HepG2 (cell line): ENCODE results near the gene RAB20.

Experiments
- CC2D1A ChIP-seq: sonication (generic); formaldehyde crosslinking; IDR thresholded peaks from 2 replicates; pipeline ENCODE4 v1.8.1; 2023; ENCODE audit warnings: mild to moderate bottlenecking, missing genetic modification reagents
- TF ChIP-seq, protein P1 (sequence below): sonication (generic); formaldehyde crosslinking; IDR thresholded peaks from 2 replicates; pipeline ENCODE4 v1.5.0; 2020; ENCODE audit warnings: mild to moderate bottlenecking, missing genetic modification reagents, moderate library complexity
- TF ChIP-seq, protein P2 (sequence below): sonication (generic); formaldehyde crosslinking; IDR thresholded peaks from 2 replicates; pipeline ENCODE4 v1.4.0; 2020; ENCODE audit warnings: missing genetic modification reagents, mild to moderate bottlenecking, borderline replicate concordance
- TF ChIP-seq, protein P3 (sequence below): IDR thresholded peaks from 2 replicates; pipeline ENCODE4 v1.6.1; 2012; ENCODE audit warnings: inconsistent platforms

- TF ChIP-seq, protein P1, sequence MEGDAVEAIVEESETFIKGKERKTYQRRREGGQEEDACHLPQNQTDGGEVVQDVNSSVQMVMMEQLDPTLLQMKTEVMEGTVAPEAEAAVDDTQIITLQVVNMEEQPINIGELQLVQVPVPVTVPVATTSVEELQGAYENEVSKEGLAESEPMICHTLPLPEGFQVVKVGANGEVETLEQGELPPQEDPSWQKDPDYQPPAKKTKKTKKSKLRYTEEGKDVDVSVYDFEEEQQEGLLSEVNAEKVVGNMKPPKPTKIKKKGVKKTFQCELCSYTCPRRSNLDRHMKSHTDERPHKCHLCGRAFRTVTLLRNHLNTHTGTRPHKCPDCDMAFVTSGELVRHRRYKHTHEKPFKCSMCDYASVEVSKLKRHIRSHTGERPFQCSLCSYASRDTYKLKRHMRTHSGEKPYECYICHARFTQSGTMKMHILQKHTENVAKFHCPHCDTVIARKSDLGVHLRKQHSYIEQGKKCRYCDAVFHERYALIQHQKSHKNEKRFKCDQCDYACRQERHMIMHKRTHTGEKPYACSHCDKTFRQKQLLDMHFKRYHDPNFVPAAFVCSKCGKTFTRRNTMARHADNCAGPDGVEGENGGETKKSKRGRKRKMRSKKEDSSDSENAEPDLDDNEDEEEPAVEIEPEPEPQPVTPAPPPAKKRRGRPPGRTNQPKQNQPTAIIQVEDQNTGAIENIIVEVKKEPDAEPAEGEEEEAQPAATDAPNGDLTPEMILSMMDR (CRISPR knock-in tag), result no peak
- TF ChIP-seq, protein P2, sequence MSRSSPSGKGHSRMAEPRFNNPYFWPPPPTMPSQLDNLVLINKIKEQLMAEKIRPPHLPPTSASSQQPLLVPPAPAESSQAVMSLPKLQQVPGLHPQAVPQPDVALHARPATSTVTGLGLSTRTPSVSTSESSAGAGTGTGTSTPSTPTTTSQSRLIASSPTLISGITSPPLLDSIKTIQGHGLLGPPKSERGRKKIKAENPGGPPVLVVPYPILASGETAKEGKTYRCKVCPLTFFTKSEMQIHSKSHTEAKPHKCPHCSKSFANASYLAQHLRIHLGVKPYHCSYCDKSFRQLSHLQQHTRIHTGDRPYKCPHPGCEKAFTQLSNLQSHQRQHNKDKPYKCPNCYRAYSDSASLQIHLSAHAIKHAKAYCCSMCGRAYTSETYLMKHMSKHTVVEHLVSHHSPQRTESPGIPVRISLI (CRISPR knock-in tag), result no peak
- TF ChIP-seq, protein P3, sequence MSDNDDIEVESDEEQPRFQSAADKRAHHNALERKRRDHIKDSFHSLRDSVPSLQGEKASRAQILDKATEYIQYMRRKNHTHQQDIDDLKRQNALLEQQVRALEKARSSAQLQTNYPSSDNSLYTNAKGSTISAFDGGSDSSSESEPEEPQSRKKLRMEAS, result no peak
- TF ChIP-seq CC2D1A (CRISPR knock-in tag), result no peak
Observed at GRCh38 chr13:110548891-110549794, 12.4 kb downstream of the RAB20 start.
